HG02981 (cell line): Measurements from ENCODE around the gene ADAMTSL3.

Experiments
- ATAC-seq: cut with Tn5 transposase; IDR thresholded peaks from one replicate; pipeline ENCODE4 v1.9.1; 2021; ENCODE audit warnings: mild to moderate bottlenecking, moderate library complexity; ENCODE audit not compliant: unreplicated experiment

The ADAMTSL3 gene

DNA sequence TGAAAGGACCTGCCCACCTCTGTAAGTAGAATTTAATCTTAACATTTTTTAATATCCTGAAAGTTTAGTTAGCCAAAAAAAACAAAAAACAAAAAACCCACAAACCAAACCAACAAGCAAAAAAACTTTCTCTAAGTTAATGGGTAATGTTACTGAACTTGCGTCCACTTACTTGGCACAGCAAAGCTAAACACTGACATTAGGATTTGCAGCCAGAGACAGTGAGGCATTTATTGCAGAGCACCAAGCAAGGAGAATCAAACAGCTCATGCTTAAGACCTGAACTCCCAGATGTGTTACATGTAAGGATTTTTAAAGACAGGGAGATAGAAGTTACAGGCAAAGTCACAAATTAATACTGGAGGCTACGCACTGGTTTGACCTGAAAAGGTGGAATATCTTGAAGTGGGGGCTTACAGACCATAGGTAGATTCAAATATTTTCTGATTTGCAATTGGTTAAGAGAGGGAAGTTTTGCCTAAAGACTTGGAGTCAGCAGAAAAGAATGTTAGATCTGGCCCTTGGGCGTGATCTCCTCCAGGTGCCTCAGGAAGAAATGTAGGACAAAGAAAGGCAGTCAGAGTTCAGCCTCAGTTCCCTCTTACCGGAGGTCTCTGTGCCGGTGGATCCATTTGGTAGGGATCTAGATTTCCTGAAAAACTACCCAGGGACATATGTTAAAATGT, 205.0 kb downstream of the ADAMTSL3 start:
- ATAC-seq: no peak

DNA sequence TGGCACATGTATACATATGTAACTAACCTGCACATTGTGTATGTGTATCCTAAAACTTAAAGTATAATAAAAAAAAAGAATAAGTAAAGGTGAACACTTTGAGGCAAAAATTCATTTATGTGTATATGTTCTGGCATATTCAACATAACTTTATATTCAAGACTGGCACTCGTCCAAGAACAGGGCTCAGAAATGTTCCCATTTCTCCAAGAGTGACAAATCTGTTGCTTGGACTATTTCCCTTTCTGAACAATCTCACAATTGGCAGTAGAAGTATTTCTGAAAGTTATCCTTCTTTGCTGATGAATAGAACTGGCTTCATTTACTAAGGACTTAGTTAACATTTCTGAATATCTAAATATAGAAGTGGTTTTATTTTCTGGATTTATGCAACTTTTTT, 212.8 kb downstream of the ADAMTSL3 start:
- ATAC-seq: no peak

DNA sequence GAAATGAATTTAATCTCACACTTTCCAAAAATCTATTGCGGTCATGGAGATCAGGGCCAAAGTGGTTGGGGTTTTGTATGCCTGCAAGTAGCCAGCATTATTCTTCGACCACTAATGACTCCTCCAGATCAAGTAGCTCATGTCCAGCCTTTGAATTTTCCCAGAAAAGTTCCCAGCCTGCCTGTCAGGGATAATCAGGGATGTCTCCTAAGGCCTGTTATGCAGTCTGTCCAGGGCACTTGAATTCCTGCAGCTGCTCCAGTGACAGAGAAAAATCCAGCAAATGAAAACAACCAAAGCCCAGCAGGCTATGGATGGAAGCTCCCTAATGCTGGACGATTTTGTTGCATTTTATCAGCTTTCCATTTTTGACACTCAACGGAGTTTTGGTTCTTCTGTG, 215.4 kb downstream of the ADAMTSL3 start:
- ATAC-seq: no peak

DNA sequence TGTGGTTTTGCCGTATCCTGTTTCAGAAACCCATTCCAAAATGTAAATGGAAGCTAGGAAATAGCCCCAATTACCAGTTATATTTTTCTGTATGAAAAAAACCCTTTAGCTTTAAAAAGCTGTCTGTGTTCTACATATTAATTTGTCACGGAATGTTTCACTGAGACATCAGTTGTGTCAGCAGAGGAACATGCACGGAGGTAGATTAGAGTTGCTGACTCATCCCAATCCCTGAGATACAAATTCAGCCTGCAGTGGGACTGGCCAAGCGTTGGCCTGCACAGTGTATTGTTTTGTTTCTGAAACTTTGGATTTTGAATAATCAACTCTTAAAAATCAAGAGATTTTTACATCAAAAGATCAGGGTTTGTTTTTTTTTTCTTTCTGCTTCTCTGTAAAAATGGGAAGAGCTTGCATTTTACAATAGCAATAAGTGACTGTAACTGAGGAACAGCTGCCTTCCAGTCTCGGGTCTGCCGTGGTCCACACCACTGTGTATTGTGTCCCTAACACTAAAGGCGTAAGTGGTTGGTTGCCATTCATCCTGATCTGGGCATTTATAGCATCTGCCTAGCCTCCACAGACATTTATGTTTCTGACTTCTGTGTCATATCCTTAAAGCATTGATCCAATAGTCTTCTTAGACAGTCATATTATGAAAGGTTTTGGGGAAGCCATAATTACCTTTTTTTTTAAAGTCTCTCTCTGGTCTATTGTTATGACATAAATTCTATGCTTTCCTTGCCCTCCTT, 218.1 kb downstream of the ADAMTSL3 start:
- no peak for ATAC-seq

DNA sequence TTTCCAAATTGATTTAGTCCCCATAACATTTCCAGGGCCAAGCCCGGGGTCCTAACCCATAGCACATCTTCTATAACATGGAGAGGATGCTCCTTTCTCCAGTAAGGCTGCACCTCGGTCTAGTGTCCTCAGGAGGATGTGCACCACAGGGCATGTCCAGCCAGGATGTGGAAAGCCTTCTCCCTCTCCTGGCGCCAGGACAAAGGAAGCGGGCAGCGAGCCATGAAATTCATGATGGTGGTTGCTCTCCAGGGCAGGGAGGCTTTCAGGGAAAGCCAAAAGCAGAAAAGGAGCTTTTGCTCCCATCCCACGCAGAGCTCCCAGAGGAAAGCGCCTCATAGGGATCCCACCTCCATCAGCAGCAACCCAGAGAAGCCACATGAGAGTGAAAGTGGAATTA, 220.0 kb downstream of the ADAMTSL3 start:
- ATAC-seq: no peak

DNA sequence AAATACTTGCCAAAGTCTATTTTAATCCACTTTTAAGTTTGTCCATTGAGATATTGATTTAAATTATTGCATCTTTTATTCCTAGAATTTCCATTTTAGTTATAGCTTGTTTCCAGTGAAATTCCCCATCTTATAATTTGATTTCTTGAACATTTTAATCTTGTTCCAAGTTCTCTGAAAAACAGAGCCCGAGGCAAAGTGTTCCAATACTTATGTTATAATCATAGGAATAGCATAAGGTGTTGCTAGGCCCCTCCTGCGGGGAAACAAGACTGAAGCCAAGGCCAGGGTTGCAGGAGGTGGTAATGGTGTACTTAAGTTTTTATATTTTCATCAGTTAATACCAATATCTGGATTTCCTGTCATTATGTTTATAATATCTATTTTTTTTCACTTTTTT, 226.6 kb downstream of the ADAMTSL3 start:
- no peak for ATAC-seq

DNA sequence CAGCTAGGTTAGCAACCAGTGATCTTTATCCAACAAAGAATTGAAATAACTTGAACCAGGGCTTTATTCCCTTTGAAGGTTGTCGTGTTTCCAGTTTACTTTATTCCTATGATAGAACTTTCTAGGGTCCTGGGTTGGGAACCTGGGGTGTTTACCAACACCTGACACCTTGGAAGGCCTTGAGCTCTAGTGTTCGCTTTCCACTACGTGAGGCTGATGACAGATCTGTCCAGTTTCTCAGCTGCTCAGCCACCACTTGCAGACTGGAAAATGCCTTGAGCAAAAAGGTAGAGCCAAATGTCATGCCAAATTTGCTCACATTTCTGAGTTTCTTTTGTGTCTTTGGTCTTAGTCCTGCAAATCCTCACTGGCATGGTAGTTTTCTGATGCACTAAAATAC, 227.2 kb downstream of the ADAMTSL3 start:
- no peak for ATAC-seq

DNA sequence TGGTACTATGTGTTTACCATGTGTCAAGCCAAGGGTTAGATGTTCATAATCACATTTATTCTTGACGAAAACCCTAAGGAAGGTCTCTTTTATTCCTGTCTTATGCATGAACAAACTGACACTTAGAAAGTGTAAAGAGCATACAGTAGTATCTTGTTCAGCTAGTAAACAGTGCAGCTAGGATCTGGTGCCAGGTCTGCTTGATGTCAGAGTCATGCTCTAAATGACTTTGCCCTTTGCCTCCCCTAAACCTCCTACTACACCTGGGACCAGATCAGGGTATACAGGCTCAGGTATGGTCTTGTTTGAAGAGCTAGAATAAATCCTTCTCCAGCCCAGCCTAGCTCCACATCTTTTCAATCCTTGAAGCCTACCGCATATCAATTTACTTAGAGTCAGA, 232.4 kb downstream of the ADAMTSL3 start:
- no peak for ATAC-seq

DNA sequence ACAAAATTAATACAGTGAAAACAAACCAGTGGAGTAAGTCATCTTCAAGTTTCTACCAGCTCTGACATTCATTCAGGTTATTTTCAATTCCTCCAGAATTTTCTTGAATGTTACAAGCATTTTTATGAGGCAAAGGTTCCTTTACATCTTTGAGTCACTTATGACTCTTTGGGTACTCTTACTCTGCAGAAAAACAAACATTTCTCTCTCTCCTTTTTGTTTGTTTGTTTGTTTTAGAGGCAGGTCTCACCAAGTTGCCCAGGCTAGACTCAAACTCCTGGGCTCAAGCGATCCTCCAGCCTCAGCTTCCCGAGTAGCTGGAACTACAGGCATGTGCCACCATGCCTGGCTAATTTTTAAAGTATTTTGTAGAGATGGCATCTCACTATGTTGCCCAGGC, 233.5 kb downstream of the ADAMTSL3 start:
- ATAC-seq: no peak

DNA sequence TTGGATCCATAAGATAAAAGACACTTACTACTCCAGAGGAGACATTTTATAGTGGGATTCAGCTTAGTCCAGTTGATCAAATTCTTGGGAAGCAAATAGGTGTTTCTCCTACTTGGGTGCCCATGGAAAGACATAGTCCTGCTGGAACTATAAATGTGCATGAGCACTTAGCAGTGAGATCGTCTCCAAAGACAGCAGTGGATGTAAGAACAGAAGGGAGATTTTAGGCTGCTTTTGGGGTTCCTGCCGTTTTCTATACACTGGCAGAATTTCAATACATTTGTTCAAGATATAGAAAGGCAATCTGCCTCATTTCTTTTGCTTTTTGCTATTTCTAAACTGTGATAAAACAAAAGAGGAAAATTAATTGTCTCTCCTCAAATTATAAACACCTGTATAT, 234.0 kb downstream of the ADAMTSL3 start:
- ATAC-seq: no peak

DNA sequence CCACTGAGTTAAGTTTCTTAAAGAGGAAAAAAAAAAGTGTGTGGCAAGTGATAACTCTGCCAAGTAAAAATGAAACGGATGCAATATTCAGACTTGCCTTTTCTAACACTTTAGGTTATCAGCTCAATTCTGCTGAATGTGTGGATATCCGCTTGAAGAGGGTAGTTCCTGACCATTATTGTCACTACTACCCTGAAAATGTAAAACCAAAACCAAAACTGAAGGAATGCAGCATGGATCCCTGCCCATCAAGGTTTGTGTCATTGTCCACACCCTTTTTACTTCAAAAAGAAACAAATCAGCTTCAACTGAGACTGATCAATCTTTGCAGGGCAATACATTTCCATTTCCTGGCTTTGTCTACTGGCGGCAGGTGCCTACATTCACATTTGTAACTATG, 236.1 kb downstream of the ADAMTSL3 start:
- no peak for ATAC-seq

DNA sequence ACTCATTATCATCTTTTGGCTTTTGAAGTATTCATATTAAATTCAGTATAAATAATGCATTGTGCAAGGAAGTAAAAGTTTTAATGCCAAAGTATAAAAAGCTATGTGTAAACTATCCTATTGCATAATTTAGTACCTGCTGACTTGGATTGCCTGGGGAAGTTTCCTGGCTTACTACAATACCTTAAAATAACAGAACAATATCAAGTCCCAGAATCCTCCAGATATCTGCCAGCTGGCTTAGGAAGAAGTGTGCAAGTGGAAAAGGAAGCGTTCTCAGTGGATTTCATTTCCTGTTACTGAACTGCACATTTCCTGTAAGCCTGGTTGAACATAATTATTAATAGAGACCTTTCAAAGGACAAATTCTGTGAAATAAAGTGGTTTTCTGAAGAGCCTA, 236.7 kb downstream of the ADAMTSL3 start:
- ATAC-seq: no peak

DNA sequence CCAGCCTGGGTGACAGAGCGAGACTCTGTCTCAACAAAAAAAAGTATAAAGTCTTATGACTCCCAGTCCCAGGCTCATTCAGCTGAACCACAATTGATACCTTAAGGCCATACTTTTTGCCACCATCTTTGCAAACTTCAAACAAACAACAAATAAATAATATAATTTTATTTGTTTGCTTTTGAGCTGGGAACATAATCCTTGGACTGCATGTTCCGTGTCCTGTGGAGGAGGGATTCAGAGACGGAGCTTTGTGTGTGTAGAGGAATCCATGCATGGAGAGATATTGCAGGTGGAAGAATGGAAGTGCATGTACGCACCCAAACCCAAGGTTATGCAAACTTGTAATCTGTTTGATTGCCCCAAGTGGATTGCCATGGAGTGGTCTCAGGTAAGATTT, 238.6 kb downstream of the ADAMTSL3 start:
- no peak for ATAC-seq

DNA sequence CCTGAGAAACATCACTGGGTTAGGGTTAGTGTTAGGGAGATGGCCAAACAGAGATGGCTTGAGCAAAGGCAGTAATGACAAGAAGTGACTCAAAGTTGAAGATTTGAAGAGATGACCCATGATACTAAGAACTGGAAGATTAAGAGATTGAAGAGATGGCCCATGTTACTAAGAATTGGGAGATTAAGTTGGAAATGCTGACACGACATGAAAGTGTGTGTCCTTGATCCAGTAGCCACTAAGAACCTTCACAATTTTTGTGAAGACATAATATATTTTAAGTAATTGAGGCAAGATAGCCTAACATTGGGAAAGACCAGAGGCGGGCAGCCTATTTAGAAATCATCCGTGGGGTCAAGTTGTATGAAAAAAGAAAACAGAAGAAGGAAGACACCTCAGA, 239.4 kb downstream of the ADAMTSL3 start:
- no peak for ATAC-seq

DNA sequence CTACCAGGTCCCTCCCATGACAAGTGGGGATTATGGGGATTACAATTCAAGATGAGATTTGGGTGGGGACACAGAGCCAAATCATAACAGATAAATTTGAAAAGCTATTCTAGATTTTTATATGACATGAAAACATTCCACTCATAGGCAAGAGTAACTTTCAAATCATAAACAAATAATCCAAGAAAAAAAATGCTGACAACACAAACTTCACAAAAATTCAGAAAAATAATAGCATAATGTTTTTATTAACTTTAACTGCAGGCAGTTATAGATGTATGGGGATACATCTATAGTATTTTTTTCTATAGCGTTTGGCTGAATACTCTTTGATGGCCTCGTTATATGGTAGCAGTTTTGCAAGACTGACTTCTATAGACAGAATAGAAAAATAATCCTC, 243.1 kb downstream of the ADAMTSL3 start:
- no peak for ATAC-seq

DNA sequence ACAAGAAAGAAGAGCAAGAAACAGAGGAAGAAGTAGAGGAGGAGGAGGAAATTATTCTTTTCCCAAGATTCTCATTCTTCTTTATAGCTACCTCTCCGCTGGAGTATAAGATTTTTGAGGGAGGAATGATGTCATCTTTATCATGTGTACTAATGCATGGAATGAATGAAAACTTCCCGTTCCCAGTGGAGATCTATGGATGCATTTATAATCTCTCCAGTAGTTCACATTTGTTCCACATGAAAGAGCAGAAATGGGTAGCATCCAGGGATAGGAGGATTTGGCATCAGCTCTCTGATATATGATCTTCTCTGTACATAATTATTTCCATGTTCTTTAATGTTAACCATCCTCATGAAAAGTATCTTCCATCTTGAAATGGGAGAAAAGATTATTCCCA, 244.4 kb downstream of the ADAMTSL3 start:
- no peak for ATAC-seq

DNA sequence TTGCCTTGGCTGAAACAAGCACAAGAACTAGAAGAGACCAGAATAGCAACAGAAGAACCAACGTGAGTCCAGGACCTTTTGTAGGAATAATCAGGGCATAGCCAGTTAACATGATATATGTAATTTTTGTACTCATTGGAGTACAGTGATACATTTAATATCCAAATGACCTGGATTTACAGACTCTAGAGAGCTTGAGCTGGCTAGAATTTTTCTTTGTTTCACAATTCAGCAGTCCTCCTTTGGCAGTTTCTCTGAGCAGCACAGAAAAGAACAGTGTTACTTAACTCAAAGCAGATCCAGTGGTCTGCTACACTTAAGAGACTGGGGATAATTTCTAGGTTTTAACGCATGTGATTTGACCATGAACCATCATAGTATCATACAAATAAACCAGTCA, 245.7 kb downstream of the ADAMTSL3 start:
- ATAC-seq: no peak

DNA sequence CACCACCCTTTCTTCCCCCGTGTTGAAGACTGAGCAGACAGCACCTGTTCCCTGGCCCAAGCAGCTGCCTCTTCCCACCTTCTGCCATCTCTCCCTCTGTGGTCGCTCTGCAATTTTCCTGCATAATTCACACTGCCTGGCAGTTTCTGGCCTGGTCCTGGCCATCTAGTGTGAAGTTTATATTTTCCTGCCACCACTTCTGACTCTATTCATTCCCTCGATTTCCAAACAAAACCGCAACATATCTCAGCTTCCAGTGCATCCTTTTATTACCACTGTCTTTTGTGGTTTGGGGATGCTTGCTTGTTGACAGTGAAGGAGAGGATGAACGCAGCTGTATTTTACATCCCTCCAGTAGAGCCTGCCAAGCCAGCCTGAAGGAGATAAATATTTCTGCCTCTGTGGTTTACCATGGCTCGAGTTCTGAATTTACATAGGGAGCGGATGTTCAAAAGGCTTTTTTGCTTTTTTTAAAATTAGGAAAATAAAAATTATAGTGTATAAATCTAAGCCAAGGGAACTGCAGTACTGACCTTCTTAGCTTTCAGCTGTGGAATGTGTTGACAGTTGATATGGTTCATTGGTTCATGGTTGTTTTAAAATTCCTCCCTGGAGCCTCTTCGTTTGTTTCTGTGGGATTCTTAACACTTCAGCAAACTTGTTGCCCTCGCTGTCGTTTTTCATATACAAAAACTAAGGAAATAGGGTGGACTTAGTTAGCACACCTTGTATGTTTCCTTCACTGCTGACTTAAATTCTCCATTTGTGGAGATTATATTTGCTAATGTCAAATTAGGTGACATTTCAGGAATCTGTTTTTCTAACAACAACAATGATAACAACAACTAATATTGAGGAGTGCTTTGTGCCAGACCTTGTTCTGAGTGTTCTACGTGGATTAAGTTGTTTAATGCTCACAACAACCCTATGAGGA, 250.5 kb downstream of the ADAMTSL3 start:
- no peak for ATAC-seq

DNA sequence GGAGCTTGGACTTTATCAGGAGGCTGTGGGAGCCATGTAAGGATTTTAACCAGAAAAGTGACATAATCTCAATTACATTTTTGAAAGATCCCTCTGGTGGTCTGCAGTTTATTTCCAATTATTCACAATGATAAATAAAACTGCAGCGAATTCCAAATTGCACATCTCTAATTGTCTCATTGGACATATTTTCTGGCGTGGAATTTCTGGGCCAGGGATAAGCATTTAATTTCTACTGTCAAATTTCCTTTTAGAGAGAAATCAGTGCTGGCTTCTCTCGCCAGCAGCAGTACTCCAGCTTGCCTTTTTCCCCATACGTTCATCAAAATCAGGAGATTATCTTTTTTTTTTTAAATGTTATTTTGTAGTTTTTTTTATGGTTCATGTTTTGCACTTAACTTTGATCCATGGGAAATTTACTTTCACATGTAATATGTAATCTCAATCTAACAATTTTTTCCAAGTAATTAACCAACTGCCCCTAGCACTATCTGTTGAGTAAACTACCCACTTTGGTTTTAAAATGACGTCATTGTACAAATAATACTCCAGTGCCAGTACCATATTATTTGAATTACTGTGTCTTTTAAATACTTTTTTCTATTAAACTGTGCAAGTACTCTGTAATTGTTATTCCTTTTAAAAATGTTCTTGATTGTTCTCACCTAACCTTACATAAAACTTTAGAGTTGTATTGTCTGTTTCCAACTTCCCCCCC, 251.8 kb downstream of the ADAMTSL3 start:
- no peak for ATAC-seq

DNA sequence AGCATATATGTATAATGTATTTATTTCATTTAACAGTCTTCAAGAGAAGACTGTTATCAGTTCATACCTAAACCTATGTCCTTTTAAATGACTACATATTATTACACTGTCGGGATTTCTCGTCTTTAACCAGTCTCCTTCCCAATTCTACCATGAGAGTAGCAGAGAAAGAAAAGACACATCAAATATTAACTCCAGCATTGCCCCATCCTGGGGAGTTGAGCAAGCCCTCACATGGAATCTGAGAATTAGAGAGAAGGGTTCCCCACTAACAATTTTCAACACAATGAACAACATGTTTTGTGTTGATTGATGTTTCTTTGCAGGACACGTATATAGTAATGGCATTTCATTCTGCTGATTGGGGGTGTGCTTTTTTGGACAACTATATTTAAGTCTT, 257.4 kb downstream of the ADAMTSL3 start:
- ATAC-seq: no peak

DNA sequence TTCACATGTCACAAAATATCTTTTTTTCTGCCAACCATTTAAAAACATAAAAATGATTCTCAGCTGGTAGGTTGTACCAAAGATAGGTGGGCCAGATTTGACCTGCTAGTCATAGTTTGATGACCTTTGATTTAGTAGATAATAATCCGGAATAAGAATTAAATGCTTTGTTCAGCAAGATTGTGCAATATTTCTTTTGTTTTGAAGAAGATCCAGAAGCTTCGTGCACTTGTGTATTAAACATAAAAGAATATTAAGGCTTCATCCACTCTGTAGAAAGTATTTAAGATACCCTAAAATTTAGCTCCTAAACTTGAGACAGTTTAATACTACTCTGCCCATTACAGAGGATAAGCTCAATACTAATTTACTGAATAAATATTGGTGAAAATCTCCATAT, 258.4 kb downstream of the ADAMTSL3 start:
- no peak for ATAC-seq
